Measurements from ENCODE around the gene ITPK1.
A peak's percentile ranks its signal among the peaks of the same experiment; 100 is the strongest.

ITPK1 gene

GRCh38 chr14:92927349-92928257, 188.1 kb downstream of the ITPK1 start:
- DNase-seq (ENCODE audit: low read depth in 3 of 3, low spot score in 1 of 3) = no peak

DNA sequence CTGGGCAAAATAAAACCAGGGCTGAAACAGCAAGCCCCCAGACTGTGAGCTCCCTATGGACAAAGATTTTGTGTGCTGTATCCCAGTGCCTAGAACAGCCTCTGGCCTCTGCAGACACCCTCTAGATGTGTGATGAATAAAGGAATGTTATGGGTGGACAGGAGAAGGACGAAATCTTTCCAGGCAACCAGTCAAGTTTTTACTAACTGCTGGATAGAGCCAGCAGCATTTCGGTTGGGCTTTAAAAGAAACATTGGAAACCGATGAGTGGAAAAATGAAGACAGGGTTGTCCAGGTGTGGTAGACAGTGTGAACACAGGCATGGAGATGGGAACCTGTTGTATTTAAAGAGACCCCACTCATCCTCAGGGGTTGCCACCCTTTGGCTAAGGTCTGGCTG, 188.8 kb downstream of the ITPK1 start:
- DNase-seq (ENCODE audit: low read depth in 3 of 3, low spot score in 1 of 3) = no peak

DNA sequence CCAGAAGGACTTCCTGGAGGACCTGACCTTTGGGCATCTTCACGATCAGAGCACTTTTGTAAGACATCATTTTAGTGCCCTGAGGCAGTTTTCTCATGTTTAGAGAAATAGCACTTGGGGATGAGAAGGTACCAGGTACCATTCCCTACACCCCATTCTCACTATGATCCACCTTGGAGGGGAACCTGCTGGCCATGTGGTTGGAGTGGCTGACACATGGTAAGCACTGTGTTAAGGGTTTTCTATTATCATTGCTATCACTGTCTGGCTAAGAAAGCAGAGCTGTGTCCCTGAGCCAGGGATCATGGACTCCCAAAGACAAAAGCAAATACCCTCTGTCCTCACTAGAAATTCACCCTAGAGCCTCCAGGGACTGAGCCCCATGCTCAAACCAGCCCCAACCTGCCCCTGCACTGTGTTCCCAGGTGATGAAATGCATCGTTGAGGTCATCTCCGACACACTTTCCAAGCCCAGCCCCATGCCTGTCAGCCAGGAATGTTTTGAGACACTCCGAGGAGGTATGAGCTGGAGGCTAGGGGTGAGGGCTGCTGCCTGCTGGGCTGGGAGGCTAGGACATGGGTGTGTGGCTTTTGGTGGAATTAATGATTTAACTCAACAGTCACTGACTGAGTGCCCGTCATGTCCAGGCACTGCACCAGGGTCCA, 189.4 kb downstream of the ITPK1 start:
- DNase-seq (ENCODE audit: low read depth in 3 of 3, low spot score in 1 of 3) = no peak

- no peak for DNase-seq (ENCODE audit: low read depth in 3 of 3, low spot score in 1 of 3)
These were observed 190.3 kb downstream of the ITPK1 start for GRCh38 chr14:92925446-92925845.

- DNase-seq (ENCODE audit: low read depth in 3 of 3, low spot score in 1 of 3) = no peak
These were observed 191.5 kb downstream of the ITPK1 start for GRCh38 chr14:92924247-92924646.

DNA sequence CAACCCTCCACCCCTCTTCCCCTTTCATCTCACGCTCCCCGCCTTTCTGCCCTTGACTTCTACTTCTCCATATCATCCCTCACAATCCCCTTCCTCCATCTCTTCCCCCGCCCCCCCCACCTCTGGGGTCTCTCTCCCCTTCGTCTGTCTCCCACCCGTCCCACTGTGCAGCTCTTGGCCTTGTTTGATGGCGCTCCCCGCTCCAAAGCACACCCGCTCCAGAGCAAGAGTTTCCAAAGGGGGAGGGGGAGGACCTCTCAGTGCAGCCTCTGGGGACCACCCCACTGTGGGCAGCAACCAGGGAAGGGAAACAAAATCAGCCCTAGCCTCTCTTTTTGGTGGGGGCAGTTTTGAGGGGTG, 192.0 kb downstream of the ITPK1 start:
- DNase-seq (ENCODE audit: low read depth in 3 of 3, low spot score in 1 of 3) = no peak

GRCh38 chr14:92922883-92923743, 192.6 kb downstream of the ITPK1 start, which contains the start of gene CHGA:
Gene CHGA (plus strand): TSS chr14:92923150. CDS start chr14:92923360, 210 bp downstream.
- peak in 1 of 3 donors; percentile 21 for DNase-seq (ENCODE audit: low read depth in 3 of 3, low spot score in 1 of 3)

GRCh38 chr14:92922155-92922735, 193.5 kb downstream of the ITPK1 start:
- DNase-seq (ENCODE audit: low read depth in 3 of 3, low spot score in 1 of 3) = no peak

DNA sequence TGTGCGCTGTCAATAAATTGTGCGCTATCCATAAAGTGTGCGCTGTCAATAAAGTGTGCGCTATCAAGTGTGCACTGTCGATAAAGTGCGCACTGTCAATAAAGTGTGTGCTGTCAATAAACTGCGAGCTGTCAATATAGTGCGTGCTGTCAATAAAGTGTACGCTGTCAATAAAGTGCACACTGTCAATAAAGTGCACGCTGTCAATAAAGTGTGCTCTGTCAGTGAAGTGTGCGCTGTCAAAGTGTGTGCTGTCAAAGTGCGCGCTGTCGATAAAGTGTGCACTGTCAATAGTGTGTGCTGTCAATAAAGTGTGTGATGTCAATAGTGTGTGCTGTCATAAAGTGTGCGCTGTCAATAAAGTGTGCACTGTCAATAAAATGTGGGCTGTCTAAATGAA, 195.7 kb downstream of the ITPK1 start:
- no peak for DNase-seq (ENCODE audit: low read depth in 3 of 3, low spot score in 1 of 3)

GRCh38 chr14:92917956-92918355, 197.8 kb downstream of the ITPK1 start:
- no peak for DNase-seq (ENCODE audit: low read depth in 3 of 3, low spot score in 1 of 3)

DNA sequence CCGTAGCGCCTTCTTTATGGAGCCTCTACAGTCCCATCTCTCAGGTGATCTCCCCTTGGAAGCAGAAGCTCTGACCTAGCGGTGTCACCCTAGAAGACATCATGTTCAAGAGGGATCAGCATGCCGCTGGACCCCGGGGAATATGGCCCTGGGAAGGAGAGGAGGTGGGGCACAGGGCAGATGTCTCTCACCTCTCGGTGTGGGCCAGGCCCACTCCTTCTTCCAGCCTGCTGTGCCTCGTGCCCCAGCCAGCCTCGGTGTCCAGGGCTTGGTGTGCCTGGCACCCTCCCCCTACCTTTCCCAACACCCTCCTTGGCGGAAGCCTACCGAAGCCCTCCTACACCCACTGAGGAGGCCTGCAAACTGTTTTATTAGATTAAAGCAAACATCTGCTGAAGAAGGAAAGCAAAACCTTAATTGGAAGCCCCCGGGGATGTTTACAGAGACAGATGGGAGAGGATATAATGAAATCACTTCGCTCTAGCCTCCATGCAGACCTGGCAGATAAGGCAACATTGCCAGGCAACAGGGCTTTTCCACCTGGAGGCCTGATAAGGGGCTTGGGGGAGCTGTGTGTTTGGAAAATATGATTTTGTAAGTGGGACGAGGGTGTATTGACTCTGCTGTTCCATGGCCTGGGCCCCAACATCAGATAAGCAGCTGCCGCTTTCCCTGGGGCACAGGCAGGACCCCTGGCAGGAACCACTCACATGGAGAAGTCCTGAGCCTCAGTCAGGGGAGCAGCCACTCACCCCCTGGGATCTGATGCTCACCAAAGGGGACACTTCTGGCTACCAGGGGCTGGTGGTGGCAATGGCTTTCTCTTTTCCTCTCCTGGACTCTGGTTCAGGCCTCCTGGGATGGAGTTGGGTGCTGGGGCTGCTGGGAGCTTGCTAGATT, 198.4 kb downstream of the ITPK1 start:
- no peak for DNase-seq (ENCODE audit: low read depth in 3 of 3, low spot score in 1 of 3)

- no peak for DNase-seq (ENCODE audit: low read depth in 3 of 3, low spot score in 1 of 3)
These were observed 199.5 kb downstream of the ITPK1 start for GRCh38 chr14:92916201-92916600.

DNA sequence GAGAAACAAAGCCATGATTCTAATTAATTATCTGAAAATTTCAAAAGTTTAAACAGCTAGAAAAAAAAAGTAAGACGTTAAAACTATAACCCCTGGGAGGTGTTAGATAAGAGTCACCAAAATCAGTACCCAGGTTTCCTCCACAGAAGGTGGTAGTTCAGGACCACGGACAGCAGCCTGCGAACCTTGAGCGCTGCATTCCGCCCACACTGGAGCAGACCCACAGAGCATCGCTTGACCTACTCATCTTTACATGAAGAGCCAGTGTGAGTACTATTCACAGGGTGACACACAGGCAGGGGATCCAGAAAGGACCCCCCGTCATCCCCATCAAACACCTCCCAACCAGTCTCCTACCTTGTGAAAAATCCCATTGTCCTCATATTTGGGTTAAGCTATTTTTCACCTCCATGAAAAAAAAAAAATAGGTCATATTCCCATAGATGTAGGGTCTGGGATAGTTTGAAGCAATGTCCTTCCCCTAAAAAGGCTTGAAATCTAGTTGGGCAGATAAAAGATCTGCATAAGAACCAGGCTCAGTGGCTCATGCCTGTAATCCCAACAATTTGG, 201.6 kb downstream of the ITPK1 start:
- DNase-seq (ENCODE audit: low read depth in 3 of 3, low spot score in 1 of 3) = peak in 1 of 3 donors; percentile 12

DNA sequence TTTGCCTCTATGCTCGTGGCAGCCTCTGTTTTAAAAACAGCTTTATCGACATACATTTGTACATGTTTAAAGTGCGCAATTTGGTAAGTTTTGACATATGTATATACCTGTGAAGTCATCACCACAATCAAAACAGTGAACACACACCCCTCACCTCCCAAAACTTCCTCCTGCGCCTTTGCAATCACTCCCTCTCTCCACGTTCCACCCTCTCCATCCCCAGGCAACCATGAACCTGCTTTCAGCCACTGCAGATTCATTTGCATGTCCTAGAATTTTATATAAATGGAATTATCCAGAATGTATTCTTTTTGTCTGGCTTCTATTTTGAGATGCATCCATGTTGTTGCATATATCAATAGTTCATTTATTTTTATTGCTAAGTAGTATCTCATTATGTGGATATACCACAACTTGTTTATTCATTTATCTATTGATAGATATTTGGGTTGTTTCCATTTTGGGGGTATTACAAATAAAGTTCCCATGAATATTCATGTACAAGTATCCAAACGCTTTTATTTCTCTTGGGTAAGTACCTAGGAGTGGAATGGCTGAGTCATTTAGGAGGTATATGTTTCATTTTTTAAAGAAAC, 208.3 kb downstream of the ITPK1 start:
- DNase-seq (ENCODE audit: low read depth in 3 of 3, low spot score in 1 of 3) = no peak

DNA sequence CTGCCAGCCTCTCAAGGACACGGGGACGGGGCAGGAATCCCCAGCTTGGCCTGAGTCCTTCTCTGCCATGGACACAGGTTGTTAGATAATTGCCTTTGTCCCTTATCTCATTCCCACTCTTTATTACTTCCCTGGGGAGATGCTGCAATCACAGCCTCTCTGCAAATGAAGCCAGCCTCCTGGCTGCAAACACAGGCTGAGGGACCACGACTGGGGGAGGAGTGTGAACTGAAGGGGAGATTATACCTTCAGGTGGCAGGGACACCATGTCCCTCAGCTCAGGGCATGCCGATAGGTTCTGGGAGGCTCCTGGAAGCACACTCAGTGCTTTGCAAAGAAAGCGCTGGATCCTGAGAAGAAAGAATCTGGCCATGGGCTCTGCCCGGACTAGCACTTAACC, 208.9 kb downstream of the ITPK1 start:
- no peak for DNase-seq (ENCODE audit: low read depth in 3 of 3, low spot score in 1 of 3)

DNA sequence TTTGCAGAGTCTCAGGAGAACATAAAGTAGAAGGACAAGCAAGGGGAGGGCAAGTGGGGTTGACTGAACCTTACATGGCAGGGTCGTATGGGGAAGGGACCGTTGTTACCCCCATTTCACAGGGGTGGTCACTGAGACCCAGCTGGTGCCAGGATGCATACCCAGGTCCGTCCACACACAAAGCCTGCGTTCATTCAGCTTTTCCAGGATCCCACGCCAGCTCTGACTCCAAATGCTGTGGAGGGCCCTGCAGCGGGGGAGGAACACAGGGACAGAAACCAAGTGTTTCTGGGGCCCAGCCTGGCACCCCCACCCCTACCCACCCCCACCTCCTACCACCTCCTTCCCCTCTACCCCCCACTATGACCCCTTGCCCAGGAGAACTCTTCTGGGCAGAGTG, 209.3 kb downstream of the ITPK1 start:
- no peak for DNase-seq (ENCODE audit: low read depth in 3 of 3, low spot score in 1 of 3)

DNA sequence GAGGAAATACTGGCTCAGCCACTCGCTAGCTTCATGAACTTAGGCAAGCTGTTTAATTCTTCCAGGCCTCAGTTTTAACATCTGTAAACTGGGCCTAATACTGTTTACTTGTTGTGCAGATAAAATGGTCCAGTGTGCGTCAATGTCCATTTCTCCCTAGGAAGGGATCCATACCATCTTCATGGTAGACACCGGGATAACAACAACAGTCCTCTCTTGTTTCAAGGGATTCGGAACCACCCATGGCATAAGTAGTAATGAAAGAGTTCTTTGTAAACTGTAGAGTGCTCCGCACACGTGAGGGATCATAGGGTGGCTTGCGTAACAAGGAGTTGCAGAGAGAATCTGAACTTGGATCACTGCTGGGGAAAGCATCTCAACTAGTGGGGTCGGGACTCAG, 210.1 kb downstream of the ITPK1 start:
- no peak for DNase-seq (ENCODE audit: low read depth in 3 of 3, low spot score in 1 of 3)

DNA sequence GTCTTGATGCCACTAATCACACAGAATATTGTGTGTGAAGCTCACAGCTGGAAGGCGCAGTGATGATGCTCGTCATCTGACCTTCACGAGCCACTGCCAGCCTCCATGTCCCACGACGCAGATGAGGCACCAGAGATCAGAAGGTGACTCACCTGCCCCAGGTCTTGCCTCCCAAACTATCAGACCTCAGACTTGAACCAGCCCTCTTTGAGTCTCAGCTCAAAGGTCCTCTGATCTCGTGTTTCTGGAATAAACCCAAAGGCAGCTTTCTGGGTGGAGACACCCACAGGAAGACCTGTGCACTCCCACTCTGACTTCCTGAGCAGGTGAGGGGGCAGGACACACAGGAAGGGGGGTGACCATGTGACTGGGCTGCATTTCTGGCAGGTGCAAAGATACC, 212.4 kb downstream of the ITPK1 start:
- no peak for DNase-seq (ENCODE audit: low read depth in 3 of 3, low spot score in 1 of 3)

DNA sequence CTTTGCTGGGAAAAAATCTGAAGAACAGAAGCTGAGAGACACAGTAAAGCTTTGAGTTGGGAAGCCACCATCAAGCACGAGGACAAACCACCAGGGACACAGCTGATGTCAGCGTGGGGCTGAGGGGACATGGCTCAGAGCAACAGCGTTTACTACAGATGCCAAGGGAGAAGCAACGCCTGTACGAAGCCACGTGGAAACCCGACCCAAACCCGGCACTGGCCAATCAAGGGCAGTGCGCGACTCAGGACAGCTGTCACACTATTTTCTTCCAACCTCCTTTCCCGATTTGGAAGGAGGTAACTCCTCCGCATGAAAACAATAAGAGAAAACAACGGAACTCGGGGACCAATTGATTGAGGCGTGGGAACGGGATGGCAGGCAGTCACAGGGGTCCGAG, 213.0 kb downstream of the ITPK1 start:
- no peak for DNase-seq (ENCODE audit: low read depth in 3 of 3, low spot score in 1 of 3)

Measured in stimulated activated CD4-positive, alpha-beta T cell treated with anti-CD3 and anti-CD28 coated beads, TNF-alpha, amount 100 ng/mL, for 1 hour (primary cell).